HG03103 (cell line): ENCODE measurements around the gene LRMDA.
"Not testable (repeated sequence)": the region's sequence is repeated elsewhere in the genome, so short reads cannot be mapped to it uniquely, and the experiment has no call there.

Experiments
- ATAC-seq: cut with Tn5 transposase; IDR thresholded peaks from one replicate; pipeline ENCODE4 v1.9.1; 2021; ENCODE audit warnings: low read depth; ENCODE audit not compliant: unreplicated experiment

The LRMDA gene

DNA sequence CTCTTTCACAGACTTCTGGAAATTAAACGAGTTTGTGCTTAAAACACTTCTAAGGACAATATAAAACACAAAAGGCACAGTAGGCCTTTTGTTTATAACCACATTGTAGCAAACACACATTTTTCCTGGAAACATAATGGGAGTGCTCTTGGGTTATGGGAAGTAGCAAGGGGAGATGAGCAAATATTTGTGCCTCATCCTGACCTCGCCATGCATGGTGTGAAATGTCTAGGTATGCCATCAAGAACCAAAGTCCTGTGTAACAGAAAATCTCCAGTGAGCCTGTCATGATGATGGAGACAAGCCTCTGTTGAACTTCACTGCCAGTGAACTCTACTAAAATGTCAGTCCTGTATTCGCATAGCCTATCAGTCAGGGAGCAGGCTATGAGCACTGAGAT is 1029.6 kb downstream of the LRMDA start:
- no peak for ATAC-seq

DNA sequence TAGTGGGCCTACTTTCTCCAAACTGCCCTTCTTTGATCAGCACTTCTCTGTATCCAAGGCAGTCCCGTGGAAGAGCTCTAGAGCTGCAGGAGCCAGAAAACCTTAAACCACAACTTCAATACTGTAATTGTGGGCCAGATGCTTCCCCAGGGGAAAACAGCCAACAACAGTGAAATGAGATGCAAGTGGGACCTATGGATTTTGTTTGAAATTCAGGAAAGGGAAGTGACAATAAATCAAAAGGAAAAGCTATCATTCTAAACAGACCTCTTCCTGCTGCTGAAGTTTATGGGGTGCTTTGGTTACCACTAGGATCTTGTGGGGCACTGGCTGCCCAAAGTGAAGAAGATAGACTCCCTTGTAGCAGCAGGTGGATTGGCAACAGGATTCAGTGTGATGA is 1031.7 kb downstream of the LRMDA start:
- no peak for ATAC-seq

DNA sequence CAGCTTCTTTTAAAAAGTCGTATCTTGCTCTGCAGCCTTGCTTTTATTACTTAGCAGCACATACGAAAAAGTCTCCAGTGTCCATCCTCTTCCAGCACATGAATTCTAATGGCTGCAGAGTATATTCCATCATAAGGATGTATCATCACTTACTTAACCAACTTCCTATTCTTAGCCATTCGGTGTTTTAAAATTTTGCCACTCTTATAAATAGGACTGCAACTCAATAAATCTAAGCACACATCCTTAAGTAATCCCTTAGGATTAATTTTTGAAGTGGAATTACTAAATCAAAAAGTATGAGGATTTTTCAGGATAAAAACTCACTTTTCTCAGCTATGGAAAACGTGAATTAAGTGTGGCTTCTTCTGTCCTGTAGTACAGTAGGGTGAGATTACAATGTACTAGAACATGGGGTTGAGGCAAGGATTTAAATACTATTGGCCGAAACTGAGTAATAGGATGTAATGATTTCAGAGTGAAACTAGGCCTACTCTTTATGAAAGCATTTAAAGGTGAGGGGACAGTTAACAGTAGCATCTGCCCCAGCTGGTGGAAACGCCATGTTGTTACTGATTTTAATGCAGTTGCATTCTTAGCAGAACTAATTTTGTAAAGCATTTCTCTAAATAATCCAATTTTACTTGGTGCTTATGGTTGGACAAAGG is 1035.5 kb downstream of the LRMDA start:
- no peak for ATAC-seq

DNA sequence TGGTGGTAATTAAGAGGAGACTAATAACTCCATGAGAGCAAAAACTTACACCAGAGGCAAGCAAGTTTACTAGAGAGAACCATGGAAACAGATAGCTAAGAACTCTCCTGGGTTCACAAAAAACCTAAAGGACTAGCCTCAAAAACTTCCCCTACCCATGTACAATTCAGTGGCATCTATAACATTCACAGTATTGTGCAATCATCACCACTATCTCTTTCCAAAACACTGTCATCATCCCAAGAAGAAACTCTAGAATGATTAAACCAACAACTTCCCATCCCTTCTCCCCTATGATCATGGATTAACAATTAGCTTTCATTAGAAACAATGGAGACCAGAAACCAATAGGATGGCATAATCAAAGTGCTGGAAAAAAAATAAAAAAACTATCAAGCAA is 1038.3 kb downstream of the LRMDA start:
- no peak for ATAC-seq

DNA sequence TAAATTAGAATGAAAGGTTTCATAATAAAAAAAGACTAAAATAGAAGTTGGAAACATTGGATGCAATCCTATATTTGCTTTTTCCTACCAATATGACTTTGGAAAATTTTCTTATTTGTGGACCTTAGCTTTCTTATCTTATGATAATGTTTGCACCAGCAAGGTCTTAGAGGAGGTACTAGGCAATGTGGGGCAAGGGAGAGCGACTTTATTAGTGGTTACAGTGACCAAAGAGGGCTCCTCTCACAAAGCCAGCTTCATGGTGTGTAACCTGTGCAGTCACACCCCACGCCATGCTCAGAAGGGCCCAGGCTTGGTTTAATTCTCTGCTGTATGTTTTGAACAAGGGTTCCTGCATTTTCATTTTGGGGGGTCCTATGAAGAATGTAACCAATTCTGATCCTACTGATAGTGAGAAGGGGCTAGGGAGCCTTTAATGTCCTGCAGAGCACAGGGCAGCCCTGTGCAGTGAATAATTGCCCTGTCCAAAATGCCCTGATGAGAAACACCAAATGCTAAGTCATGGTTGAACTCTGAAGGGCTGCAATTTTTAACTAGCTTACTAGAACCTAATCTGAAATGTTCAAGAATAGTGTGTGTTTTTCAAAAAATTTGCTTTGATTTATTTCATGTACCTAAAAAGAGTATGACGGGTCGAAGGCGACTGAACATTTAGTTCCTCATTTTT is 1047.8 kb downstream of the LRMDA start:
- no peak for ATAC-seq

DNA sequence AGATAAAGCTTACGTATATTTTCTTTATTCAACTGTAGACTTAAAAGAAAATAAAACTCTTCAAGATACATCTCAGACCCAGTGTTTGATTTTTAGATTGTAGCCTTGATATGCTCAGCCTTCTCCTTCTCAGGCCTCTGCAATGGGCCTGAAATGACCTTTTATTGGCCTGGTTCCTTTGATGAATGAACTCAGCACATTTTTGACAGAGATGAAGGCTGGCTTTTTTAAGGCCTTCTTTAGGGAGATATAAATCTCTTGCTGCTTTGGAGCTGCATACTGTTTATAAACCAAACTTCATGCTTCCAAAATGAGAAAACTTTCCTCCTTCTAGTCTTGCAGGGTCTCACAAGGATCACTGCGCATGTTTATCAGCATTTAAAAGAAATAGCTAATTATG is 1049.8 kb downstream of the LRMDA start:
- ATAC-seq: no peak

DNA sequence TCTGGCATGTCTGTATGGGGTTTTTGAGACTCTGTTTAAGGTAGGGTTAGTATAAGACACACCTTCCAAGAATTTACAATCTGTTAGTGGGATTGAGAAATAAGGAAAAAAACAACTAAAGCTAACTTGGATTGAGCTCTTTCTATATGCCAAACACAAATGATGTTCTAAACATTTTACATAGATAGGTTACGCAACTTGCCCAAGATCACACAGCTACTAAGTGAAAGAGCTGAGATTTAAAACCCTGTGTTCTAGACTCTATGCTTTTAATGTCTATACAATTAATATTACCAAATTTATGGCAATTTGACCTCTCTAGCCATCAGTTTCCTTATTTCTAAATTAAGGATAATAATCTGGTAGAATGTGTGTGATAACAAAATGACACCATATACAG is 1056.2 kb downstream of the LRMDA start:
- ATAC-seq: no peak

DNA sequence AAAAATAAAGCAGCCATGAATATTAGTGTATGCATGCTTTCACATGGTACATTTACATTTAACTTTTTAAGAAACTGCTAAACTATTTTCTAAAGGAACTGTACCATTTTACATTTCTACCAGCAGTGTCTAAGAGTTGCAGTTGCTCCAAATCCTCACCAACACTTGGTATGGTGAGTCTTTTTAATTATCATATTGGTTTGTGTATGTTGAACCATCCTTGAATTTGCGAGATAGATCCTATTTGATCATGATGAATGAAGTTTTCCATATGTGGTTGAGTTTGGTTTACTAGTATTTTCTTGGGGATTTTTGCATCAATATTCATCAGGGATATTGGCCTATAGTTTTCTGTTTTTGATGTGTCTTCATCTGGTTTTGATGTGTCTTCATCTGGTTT is 1057.2 kb downstream of the LRMDA start:
- ATAC-seq: no peak

DNA sequence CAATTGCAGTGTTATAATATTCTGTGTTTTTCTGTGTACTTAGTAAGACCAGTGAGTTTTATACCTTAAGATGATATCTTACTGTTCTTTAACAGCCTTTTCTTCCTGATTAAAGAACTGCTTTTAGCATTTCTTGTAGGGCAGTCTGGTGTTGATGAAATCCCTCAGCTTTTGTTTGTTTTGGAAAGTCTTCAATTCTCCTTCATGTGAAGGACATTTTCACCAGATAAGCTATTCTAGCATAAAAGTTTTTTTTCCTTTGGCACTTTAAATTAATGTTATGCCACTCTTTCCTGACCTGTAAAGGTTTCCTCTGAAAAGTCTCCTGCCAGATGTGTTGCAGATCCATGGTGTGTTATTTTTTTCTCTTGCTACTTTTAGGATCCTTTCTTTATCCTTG is 1059.8 kb downstream of the LRMDA start:
- ATAC-seq: no peak

DNA sequence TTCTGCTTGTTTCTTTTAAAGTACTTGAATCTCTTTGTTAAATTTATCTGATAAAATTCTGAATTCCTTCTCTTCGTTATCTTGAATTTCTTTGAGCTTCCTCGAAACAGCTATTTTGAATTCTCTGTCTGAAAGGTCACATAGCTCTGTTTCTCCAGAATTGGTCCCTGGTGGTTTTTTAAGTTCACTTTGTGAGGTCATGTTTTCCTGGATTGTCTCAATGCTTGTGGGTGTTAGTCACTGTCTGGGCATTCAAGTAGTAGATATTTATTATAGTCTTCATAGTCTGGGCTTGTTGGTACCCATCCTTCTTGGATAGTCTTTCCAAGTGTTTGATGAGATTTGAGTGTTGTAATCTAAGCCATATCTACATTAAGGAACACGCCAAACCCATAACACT is 1060.6 kb downstream of the LRMDA start:
- no peak for ATAC-seq

DNA sequence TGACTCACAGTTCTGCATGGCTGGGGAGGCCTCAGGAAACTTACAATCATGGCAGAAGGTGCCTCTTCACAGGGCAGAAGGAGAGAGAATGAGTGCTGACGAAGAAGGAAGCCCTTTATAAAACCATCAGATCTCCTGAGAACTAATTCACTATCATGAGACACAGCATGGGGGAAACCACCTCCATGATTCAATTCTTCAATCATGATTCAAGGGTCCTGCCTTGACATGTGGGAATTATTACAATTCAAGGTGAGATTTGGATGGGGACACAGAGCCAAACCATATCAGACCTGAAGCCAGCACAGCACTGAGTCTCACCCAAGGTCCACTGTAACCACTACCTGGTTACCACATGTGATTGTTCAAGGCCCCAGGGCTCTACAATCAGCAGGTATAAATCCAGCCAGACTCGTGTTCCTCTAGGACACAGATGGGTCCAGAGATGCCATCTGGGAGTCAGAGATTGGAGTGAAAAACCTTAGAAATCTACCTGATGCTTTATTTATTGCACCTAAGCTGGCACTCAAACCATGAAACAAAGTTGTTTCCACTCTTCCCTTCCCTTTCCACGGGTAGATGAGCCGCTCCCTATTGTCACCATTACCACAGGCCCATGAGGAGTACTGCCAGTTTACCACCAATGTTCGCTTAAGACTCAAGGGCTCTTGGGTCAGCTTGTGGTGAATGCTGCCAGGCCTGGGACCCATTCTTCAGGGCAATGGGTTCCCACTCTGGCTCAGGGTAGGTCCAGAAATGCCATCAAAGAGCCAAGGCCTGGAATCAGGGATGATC is 1061.5 kb downstream of the LRMDA start:
- ATAC-seq: no peak

DNA sequence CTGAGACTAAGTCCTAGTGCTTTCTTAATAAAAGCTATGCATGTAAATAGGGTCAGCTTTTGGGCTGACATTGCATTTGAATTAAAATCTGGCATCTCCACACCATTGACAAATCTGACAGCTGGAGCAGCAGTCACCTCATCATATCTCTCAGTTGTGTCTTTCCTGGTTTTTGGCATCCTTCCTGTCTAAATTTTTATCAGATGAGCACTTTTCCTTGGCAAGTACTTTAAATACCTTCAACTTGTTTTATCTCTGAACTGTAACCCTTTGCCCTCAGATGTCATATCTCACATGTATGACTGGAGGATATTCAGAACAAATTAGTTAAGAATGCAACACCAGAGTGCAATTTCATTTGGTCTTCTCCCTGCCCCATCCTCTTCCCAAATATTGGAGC is 1066.2 kb downstream of the LRMDA start:
- no peak for ATAC-seq

DNA sequence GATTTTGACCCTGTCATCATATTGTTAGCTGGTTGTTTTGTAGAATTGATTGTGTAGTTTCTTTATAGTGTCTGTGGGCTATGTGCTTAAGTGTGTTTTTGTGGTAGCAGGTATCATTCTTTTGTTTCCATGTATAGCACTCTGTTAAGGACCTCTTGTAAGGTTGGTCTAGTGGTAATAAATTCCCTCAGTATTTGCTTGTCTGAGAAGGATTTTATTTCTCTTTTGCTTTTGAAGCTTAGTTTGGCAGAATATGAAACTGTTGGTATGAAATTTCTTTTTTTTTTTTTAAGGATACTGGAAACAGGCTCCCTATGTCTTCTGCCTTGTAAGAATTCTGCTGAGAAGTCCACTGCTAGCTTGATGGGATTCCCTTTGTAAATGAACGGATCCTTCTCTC is 1073.4 kb downstream of the LRMDA start:
- ATAC-seq: no peak

DNA sequence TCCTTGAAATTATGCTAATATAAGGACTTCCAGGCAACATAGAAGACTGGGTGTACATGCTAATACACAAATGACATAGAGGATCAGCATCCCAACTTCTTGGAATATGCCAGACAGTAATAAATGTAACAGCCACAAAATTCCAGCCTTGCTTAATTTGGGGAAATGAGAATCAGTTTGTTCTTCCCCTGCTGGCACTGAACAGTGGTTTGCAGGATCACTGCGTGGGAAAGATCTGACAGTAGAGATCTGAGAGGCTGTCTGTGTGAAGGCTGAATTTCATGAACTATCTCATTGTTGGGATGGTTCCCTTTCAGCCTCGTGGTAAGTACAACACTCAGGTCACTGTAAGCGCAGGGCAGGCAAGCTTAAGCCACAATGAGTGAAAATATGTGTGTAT is 1078.0 kb downstream of the LRMDA start:
- ATAC-seq: no peak

DNA sequence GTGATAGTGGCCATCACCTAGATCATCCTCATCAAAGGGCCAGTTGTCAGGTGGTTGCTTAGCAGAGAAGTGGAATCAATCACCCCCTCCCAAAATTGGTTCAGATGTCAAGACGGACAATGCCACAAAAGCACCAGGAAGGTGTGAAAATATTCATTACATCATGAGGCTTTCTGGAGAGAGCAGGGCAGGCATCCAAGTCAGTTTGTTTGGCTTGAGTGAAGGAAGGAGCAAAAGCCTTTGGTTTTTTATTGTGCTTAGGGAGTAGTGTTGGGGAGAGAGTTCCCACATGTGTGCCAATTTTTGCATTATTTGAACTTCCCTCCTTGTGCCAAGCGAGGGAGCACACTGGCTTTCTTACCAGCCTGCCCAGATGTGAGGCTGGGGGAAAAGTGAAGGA is 1082.9 kb downstream of the LRMDA start:
- ATAC-seq: no peak

DNA sequence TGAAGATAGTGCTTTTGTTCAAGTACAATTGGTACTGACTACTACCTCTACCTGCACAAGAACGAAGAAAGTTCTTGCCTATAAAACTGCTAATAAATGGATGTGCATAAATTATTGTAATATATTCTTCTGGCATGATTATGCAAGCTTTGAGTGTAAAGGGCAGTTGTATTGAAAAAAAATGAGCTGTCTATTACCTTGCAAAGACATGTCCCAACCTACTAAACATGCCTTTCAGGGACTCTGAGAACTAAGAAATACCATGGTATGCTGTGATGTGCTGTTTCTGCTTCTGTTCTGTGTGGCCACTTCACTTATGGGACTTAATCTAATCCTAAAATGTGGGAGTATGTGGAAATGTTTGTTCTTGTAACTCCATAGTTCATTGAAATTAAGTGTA is 1083.4 kb downstream of the LRMDA start:
- ATAC-seq: no peak

DNA sequence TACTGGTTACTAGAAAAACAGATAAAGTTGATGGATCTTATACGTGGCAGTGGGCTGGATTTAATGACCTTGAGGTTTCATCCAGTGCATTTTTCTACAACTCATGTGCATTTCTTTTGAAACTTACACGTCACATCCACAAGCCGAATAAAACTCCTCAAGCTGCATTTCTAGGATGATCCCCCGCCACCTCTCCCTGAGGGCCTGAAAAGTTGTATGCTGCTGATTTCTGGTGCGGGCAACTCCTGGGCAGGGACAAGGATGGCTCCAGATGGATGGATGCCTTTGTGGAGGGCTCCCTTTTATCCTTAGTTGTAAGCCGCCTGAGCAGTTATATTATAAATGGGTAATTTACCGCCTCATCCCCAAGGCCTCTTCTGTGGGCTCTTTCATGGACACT is 1091.1 kb downstream of the LRMDA start:
- ATAC-seq: no peak

DNA sequence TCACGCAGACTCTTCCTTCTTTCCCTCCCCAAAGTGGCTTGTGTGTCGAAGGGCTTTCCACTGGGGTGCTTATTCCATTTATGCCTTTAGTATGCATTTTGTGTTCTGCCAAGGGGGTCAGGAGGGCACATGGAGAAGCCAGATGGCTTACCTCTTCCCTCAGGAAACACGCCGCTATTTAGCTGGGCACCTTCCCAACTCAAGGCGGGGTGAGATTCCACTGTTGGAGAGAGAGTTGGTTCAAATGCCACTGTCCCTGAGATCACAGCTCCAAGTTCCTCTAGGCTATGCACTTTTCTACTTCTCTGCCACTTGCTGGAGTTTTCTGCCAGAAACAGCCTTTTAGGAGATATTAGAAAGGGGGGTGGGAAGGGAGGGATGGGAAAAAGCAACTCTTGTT is 1091.8 kb downstream of the LRMDA start:
- no peak for ATAC-seq

DNA sequence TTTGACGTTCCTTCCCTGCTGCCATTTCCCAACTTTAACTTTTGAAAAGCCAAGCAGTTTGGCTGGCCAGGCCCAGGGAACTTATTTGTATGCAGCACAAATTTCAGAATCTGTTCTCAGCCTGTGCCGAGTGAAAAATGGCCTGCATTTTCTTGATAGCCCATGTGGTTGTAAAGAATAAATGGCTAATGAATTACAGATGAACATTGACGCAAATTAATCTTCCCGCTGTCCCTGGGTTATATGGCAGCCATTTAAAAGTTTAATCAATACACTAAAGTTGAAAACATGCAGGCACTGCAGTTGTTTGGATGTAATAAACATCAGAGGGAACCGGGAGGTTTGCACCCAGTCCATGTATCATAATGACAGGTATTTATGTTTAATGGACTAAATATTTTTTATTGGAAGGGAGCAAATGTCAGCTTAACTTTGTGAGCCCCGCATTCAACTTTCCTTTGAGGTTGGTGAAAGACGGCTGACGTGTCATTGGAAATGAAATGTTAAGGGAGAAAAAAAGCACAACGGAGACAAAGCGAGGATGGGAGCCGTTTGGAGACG is 1092.4 kb downstream of the LRMDA start:
- ATAC-seq: no peak

DNA sequence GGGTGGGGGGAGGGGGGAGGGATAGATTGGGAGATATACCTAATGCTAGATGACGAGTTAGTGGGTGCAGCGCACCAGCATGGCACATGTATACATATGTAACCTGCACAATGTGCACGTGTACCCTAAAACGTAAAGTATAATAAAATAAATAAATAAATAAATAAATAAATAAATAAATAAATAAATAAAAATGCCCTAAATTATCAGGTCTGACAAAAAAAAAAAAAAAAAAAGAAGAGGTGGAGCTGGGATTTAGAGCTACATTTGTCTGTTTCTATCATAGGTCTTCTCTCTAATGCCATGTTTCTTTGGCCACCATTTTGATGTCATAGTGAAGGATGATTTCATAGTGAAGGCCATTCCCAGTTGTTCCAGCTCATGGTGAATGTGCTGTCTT is 1095.4 kb downstream of the LRMDA start:
- not testable (repeated sequence) for ATAC-seq

DNA sequence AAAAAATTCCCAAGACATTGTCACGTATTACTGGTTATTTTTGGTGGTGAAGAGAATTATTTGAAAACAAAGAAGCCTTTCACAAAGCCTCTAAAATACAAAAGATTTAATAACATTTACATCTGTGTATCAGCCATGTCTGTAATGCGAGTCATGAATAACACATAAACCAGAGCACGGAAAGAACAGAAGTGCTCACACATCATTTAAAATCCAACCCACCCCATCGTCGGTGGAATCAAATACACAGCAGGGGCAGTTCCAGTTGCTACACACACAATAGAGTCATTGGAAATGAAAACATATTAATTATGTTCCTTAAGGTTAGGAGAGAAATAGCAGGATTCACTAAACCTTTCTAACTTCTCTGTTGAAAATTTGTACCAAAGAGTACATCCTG is 1108.9 kb downstream of the LRMDA start:
- no peak for ATAC-seq

DNA sequence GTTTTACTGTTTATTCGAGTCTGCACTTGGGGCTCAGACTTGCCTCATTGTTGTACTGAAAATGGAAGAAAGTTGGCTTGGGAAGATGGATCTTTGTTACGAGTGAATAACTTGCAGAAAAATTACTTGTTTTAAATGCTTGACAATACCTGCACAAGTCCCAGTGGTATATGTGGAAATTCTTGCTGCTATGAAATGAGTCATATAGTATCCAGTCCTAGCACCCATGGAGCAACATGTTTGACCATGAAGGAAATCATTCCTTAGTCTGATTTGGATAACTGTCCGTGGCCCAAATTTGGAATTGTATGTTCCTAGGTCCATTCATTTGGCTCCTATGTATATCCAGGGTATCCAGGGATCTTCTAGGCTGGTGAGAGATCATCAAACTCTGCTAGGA is 1109.4 kb downstream of the LRMDA start:
- no peak for ATAC-seq
